CD4-positive, CD25-positive, alpha-beta regulatory T cell (primary cell): Measurements from ENCODE around the gene TACR1. TPM values are rescaled to one million over a fixed set of nuclear protein-coding genes. Genes with fewer than 3 reads are reported as not detected.

Experiments used
- ATAC-seq, 2 donors: fragments of 150-1000 bp; cut with Tn5 transposase; one replicate each; pipeline ENCODE4 v1.10.0; 2021; ENCODE audit warnings: low read depth in 2 of 2, moderate number of reproducible peaks in 2 of 2, moderate library complexity in 1 of 2
- DNase-seq, 3 donors: peaks; one replicate each; pipeline versions ENCODE4 v3.0.0 to v3.0.0-alpha.2; 2012 to 2022; ENCODE audit warnings: mixed read lengths in 1 of 3
- H3K27ac ChIP-seq: one replicate; pipeline ENCODE4 v1.7.0; 2013; ENCODE audit warnings: mild to moderate bottlenecking, low read length; ENCODE audit not compliant: insufficient read depth, poor library complexity, severe bottlenecking
- H3K27me3 ChIP-seq: one replicate; pipeline ENCODE4 v1.7.0; 2013; ENCODE audit warnings: low read length; ENCODE audit not compliant: control insufficient read depth, insufficient read depth
- H3K36me3 ChIP-seq: one replicate; pipeline ENCODE4 v1.7.0; 2013; ENCODE audit warnings: mild to moderate bottlenecking, low read length, moderate library complexity; ENCODE audit not compliant: control insufficient read depth, insufficient read depth
- H3K4me1 ChIP-seq: 2 replicates; pipeline ENCODE4 v1.7.0; 2013; ENCODE audit warnings: mild to moderate bottlenecking, low read length; ENCODE audit not compliant: insufficient read depth, control insufficient read depth, poor library complexity, severe bottlenecking
- H3K4me3 ChIP-seq: one replicate; pipeline ENCODE4 v1.7.0; 2013; ENCODE audit warnings: low read depth, mild to moderate bottlenecking, low read length, moderate library complexity
- H3K9me3 ChIP-seq, 2 experiments: 1 replicate in 1 of 2; 2 replicates in 1 of 2; pipeline ENCODE4 v1.7.0; 2013; ENCODE audit warnings: low read length in 2 of 2, mild to moderate bottlenecking in 1 of 2, moderate library complexity in 1 of 2; ENCODE audit not compliant: control insufficient read depth in 2 of 2
- H3K27ac Mint-ChIP-seq, 3 donors: one replicate each; pipeline ENCODE4 v1.8.0; 2020 to 2022; ENCODE audit warnings: mild to moderate bottlenecking in 3 of 3, mixed read lengths in 3 of 3, moderate library complexity in 2 of 3
- H3K27me3 Mint-ChIP-seq: one replicate; pipeline ENCODE4 v1.8.0; 2022; ENCODE audit warnings: mild to moderate bottlenecking, mixed read lengths
- H3K36me3 Mint-ChIP-seq: one replicate; pipeline ENCODE4 v1.8.0; 2020; ENCODE audit warnings: mixed read lengths
- H3K4me1 Mint-ChIP-seq, 4 donors: one replicate each; pipeline ENCODE4 v1.8.0; 2020 to 2022; ENCODE audit warnings: mixed read lengths in 4 of 4, mild to moderate bottlenecking in 1 of 4
- H3K4me3 Mint-ChIP-seq, 4 donors: one replicate each; pipeline ENCODE4 v1.8.0; 2020 to 2022; ENCODE audit warnings: mild to moderate bottlenecking in 4 of 4, mixed read lengths in 4 of 4, moderate library complexity in 3 of 4
- H3K9me3 Mint-ChIP-seq, 7 donors: one replicate each; pipeline ENCODE4 v1.8.0; 2020 to 2022; ENCODE audit warnings: mixed read lengths in 7 of 7, mild to moderate bottlenecking in 3 of 7, moderate library complexity in 2 of 7
- polyA plus RNA-seq, 4 donors: library from polyadenylated mRNA; unstranded; fragments of 300-500 nt; fragmentation: Illumina TruSeq; gene quantifications; one replicate each; pipeline ENCODE4 v1.2.3, GENCODE V29; 2021
- total RNA-seq: library from RNA; stranded (reverse); gene quantifications from one replicate; pipeline ENCODE4 v1.2.3, GENCODE V29; 2022

Gene TACR1
- total and polyA plus RNA-seq, 5 donors from 2014 or later: 0.09 TPM; not detected in 4

- peaks cover 0 to 2% (median 0%) of the 10 kb centered on the region in 7 donors for H3K9me3 Mint-ChIP-seq
- H3K27me3 Mint-ChIP-seq: peaks cover 6% of the 10 kb centered on the region
- no peak for ATAC-seq
- no peaks in the 10 kb centered on the region for H3K4me1 ChIP-seq
- no peak for DNase-seq
- no peaks in the 10 kb centered on the region for H3K36me3 ChIP-seq
- H3K9me3 ChIP-seq: no peaks in the 10 kb centered on the region
- no peak overlapping the region for H3K4me3 Mint-ChIP-seq
- no peak overlapping the region for H3K27ac Mint-ChIP-seq
- H3K27ac ChIP-seq: no peak overlapping the region
- no peaks in the 10 kb centered on the region for H3K4me1 Mint-ChIP-seq
- no peaks in the 10 kb centered on the region for H3K27me3 ChIP-seq
- H3K36me3 Mint-ChIP-seq: no peaks in the 10 kb centered on the region
- H3K4me3 ChIP-seq: no peak overlapping the region
Observed at GRCh38 chr2:75140288-75140687, 59.0 kb downstream of the TACR1 start.

- no peaks in the 10 kb centered on the region for H3K36me3 Mint-ChIP-seq
- Histone ChIP-seq H3K27me3 (no peaks in the 10 kb centered on the region), H3K36me3 (no peaks in the 10 kb centered on the region), H3K27ac (no peak overlapping the region), H3K4me3 (no peak overlapping the region), H3K9me3 (no peaks in the 10 kb centered on the region), H3K4me1 (no peaks in the 10 kb centered on the region)
- ATAC-seq (no peak), DNase-seq (no peak)
- no peak overlapping the region for H3K4me3 Mint-ChIP-seq
- no peak overlapping the region for H3K27ac Mint-ChIP-seq
- H3K9me3 Mint-ChIP-seq: peaks cover 0 to 2% (median 0%) of the 10 kb centered on the region in 7 donors
- peaks cover 6% of the 10 kb centered on the region for H3K27me3 Mint-ChIP-seq
- no peaks in the 10 kb centered on the region for H3K4me1 Mint-ChIP-seq
Observed at GRCh38 chr2:75139171-75139570, 60.1 kb downstream of the TACR1 start.

GRCh38 chr2:75138528-75138927, 60.8 kb downstream of the TACR1 start:
- H3K4me1 Mint-ChIP-seq: no peaks in the 10 kb centered on the region
- H3K9me3 Mint-ChIP-seq: peaks cover 0 to 2% (median 0%) of the 10 kb centered on the region in 7 donors
- H3K36me3 ChIP-seq: no peaks in the 10 kb centered on the region
- no peaks in the 10 kb centered on the region for H3K9me3 ChIP-seq
- no peaks in the 10 kb centered on the region for H3K27me3 ChIP-seq
- H3K4me3 Mint-ChIP-seq: no peak overlapping the region
- no peak overlapping the region for H3K27ac Mint-ChIP-seq
- H3K4me1 ChIP-seq: no peaks in the 10 kb centered on the region
- H3K27me3 Mint-ChIP-seq: peaks cover 6% of the 10 kb centered on the region
- no peak overlapping the region for H3K4me3 ChIP-seq
- no peak for ATAC-seq
- no peak for DNase-seq
- no peaks in the 10 kb centered on the region for H3K36me3 Mint-ChIP-seq
- no peak overlapping the region for H3K27ac ChIP-seq

GRCh38 chr2:75135776-75136400, 63.4 kb downstream of the TACR1 start:
- DNase-seq: no peak
- Mint-ChIP-seq H3K4me1 (no peaks in the 10 kb centered on the region), H3K9me3 (no peaks in the 10 kb centered on the region), H3K36me3 (no peaks in the 10 kb centered on the region), H3K27me3 (peaks cover 6% of the 10 kb centered on the region), H3K4me3 (no peak overlapping the region), H3K27ac (no peak overlapping the region)
- no peaks in the 10 kb centered on the region for H3K27me3 ChIP-seq
- H3K4me1 ChIP-seq: no peaks in the 10 kb centered on the region
- H3K4me3 ChIP-seq: no peak overlapping the region
- ATAC-seq: no peak
- no peaks in the 10 kb centered on the region for H3K9me3 ChIP-seq
- H3K27ac ChIP-seq: no peak overlapping the region
- no peaks in the 10 kb centered on the region for H3K36me3 ChIP-seq

- Mint-ChIP-seq H3K27ac (no peak overlapping the region), H3K36me3 (no peaks in the 10 kb centered on the region), H3K4me1 (no peaks in the 10 kb centered on the region), H3K9me3 (no peaks in the 10 kb centered on the region), H3K4me3 (no peak overlapping the region), H3K27me3 (peaks cover 6% of the 10 kb centered on the region)
- H3K9me3 ChIP-seq: no peaks in the 10 kb centered on the region
- H3K4me3 ChIP-seq: no peak overlapping the region
- H3K4me1 ChIP-seq: no peaks in the 10 kb centered on the region
- DNase-seq: no peak
- no peak overlapping the region for H3K27ac ChIP-seq
- no peak for ATAC-seq
- H3K27me3 ChIP-seq: no peaks in the 10 kb centered on the region
- no peaks in the 10 kb centered on the region for H3K36me3 ChIP-seq
Observed at GRCh38 chr2:75134860-75135259, 64.5 kb downstream of the TACR1 start.

- Mint-ChIP-seq H3K27me3 (peaks cover 6% of the 10 kb centered on the region), H3K36me3 (no peaks in the 10 kb centered on the region), H3K9me3 (no peaks in the 10 kb centered on the region), H3K4me1 (no peaks in the 10 kb centered on the region), H3K27ac (no peak overlapping the region), H3K4me3 (no peak overlapping the region)
- H3K27me3 ChIP-seq: no peaks in the 10 kb centered on the region
- H3K9me3 ChIP-seq: no peaks in the 10 kb centered on the region
- no peaks in the 10 kb centered on the region for H3K4me1 ChIP-seq
- no peaks in the 10 kb centered on the region for H3K36me3 ChIP-seq
- DNase-seq (no peak), ATAC-seq (no peak)
- H3K27ac ChIP-seq: no peak overlapping the region
- no peak overlapping the region for H3K4me3 ChIP-seq
Observed at GRCh38 chr2:75133621-75134570, 65.4 kb downstream of the TACR1 start.

GRCh38 chr2:75130171-75130570, 69.1 kb downstream of the TACR1 start:
- H3K4me1 ChIP-seq: no peaks in the 10 kb centered on the region
- peak in 1 of 3 donors; percentile 9 for DNase-seq
- ATAC-seq: no peak
- Mint-ChIP-seq H3K4me1 (no peaks in the 10 kb centered on the region), H3K9me3 (peaks cover 0 to 2% (median 0%) of the 10 kb centered on the region in 7 donors), H3K4me3 (no peak overlapping the region), H3K27ac (no peak overlapping the region), H3K27me3 (peaks cover 6% of the 10 kb centered on the region), H3K36me3 (peaks cover 6% of the 10 kb centered on the region)
- H3K9me3 ChIP-seq: no peaks in the 10 kb centered on the region
- H3K27me3 ChIP-seq: no peaks in the 10 kb centered on the region
- H3K27ac ChIP-seq: no peak overlapping the region
- H3K4me3 ChIP-seq: no peak overlapping the region
- H3K36me3 ChIP-seq: no peaks in the 10 kb centered on the region
